GM13976 (cell line): ENCODE data around the gene LCE1C.

ENCODE experiments used
- DNase-seq: peaks from one replicate; pipeline ENCODE4 v3.0.0; 2012; ENCODE audit warnings: low spot score
- CTCF ChIP-seq: IDR thresholded peaks from 2 replicates; pipeline ENCODE4 v1.5.1; 2012; ENCODE audit warnings: borderline replicate concordance, mild to moderate bottlenecking; ENCODE audit not compliant: insufficient read depth; ENCODE audit errors: extremely low read depth, missing control alignments, control extremely low read depth
- in situ Hi-C: fragments of 300-500 bp; cut with MboI; formaldehyde crosslinking; loops from one replicate; pipeline ENCODE4 v1.12.0; 2022; ENCODE audit warnings: low sequenced_read_pairs, mixed read lengths, inconsistent platforms; ENCODE audit not compliant: unreplicated experiment

LCE1C gene

GRCh38 chr1:152786077-152786476, 20.4 kb downstream of the LCE1C start, which contains the start of gene LCE1E:
Gene LCE1E (plus strand): TSS chr1:152786257. CDS start chr1:152787300, 1,043 bp downstream.
- no peak for DNase-seq
- in situ Hi-C loops: no loop called here
- no peak for TF ChIP-seq CTCF

DNA sequence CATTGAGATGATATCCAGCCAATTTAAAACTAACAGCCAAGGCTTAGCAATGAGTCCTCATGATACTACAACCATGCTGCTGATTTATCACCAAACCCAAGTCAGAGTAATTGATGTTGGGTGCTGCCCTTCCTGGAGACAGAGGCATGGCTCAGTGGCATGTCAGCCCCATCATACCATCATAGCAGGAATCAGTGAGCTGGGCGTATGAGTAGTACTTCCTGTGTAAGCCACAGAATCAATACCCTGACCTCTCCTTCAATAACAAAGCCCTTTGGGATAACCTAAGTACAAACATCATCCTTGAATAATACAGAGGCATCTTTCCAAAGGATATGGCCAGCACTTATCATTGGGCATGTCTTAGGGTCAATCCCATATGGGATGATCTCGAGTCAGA, 23.4 kb downstream of the LCE1C start:
- no peak for TF ChIP-seq CTCF
- in situ Hi-C loops: no loop called here
- DNase-seq: no peak

- no peak for TF ChIP-seq CTCF
- in situ Hi-C loops: no loop called here
- no peak for DNase-seq
Measured at GRCh38 chr1:152777510-152778137, 28.8 kb downstream of the LCE1C start.

DNA sequence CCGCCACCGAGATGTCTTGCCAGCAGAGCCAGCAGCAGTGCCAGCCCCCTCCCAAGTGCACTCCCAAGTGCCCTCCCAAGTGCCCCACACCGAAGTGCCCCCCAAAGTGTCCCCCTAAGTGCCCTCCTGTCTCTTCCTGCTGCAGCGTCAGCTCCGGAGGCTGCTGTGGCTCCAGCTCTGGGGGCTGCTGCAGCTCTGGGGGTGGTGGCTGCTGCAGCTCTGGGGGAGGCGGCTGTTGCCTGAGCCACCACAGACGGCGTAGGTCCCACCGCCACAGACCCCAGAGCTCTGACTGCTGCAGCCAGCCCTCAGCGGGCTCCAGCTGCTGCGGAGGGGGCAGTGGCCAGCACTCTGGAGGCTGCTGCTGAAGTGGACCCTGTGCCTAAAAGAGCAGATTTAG, 30.1 kb downstream of the LCE1C start:
- in situ Hi-C loops: no loop called here
- TF ChIP-seq CTCF: no peak
- DNase-seq: no peak

- no peak for TF ChIP-seq CTCF
- DNase-seq: no peak
- in situ Hi-C loops: no loop called here
Measured at GRCh38 chr1:152774875-152775274, 31.6 kb downstream of the LCE1C start, which contains the start of gene LCE1F. Gene LCE1F (plus strand): TSS chr1:152775140. CDS start chr1:152776372, 1,232 bp downstream.

DNA sequence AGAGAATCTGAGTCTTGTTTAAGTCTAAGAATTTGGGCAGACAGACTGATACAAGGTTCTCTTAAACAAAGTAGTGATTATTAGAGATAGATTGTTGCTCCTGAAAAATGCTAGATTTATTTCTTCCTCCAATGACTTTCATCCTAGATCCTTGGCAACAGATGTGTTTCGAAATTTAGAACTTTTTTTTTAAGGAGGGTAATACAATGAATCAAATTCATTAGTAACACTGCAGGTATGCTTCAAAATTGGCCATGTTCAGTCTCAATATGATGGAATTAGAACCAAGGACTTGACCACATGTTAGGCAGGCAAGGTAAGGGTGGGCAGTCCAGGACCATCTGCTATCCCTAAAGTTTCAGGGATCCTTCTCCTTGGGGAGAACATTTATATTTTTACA, 36.0 kb downstream of the LCE1C start:
- no peak for DNase-seq
- no peak for TF ChIP-seq CTCF
- in situ Hi-C loops: no loop called here
